SW 1271 (cell line): ENCODE results near the gene RDM1.
"Not testable (repeated sequence)": the region's sequence is repeated elsewhere in the genome, so short reads cannot be mapped to it uniquely, and the experiment has no call there.

Source experiments
- DNase-seq, 2 experiments: peaks; one replicate each; lab custom pipeline; 2025; lab: John Stamatoyannopoulos, UW

RDM1 gene

DNA sequence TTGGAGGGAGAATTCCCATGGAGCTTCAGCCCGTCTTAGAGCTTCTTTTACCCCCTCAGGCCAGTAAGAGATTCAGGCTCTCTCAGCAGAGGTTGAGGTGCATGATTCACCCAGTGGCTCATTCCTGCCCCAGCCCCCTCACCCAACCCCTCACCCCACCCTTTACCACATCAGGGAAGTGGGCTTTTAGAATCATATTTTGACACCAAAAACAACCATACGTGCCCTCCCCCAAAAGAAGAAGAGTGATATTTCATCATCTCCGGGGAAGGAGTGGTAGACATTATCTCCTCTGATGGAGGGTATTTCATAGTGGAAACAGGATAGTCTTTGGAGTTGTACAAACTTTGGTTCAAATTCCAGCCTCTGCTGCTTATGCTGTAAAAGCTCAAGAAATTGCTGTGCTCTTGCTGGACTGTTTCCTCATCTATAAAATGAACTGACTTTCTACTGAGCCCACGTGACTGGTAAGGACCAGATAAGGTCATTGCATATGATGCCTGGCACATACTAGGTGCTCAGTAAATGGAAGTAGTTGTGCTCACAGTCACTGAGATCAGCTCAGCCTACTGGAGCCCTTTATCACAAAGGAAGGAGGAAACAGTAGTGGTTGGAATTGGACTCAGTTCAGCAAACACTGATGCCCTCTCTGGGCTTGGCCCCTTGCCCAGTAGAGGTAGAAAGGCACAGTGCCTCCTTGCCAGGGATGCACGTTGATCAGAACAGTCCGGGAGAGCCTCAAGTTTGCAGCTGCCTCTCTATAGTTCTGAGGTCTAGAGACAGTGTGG lies 32.1 kb downstream of the RDM1 start:
- no peak for DNase-seq

DNA sequence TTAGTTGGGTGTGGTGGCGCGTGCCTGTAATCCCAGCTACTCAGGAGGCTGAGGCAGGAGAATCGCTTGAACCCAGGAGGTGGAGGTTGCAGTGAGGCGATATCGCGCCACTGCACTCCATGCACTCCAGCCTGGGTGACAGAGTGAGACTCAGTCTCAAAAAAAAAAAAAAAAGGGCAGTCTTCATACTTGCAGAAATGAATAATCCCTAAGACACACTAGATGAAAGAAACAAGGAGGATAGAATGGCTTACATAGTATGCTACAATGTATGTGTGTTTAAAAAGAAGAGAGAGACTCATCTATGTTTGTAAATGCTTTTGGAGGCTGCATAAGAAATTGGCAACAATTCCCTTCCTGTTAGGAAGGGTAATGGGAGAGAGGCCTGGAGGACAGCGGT lies 32.8 kb downstream of the RDM1 start:
- not testable (repeated sequence) for DNase-seq

DNA sequence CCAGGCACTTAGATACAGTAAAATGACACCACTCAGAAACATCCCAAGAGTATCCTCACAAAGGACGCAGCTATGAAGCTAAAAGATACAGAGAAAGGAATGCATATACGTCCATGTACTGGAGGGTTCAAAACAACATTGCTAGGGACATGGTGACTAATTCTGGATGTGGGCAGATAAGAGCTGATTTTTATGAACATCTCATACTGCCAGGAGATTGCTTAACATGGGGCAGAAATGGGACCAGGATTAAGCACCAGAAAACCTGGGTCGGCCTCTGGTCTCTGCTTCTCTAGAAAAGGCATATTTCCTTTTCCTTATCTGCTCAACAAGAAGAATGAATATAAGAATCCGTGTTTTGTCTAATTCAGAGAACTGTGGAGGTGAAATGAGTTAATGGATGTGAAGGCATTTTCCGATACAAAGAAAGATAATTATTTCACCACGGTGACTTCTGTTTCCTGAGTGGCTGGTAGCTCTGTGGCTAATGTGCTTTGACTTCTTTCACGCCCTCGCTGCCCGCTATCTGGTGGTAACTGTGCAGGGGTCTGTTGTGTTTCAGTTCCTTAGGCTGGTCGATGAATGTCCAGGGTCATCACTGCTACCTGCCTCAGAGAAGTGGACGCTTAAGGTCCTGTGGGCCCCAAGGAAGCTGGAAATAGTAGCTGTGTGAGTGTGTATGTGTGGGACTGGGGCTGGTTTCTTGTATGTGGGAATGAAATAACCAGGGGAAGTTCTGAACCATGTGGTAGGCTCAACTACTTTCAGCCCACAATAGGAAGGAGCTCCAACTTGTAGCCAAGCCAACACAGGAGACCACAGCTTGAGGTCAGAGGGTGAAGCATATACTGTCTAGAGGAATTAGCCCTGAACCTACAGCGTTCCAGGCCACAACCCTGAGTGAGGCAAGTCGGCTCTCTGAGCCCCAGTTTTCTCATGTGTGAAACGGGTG lies 34.7 kb downstream of the RDM1 start:
- DNase-seq: no peak

DNA sequence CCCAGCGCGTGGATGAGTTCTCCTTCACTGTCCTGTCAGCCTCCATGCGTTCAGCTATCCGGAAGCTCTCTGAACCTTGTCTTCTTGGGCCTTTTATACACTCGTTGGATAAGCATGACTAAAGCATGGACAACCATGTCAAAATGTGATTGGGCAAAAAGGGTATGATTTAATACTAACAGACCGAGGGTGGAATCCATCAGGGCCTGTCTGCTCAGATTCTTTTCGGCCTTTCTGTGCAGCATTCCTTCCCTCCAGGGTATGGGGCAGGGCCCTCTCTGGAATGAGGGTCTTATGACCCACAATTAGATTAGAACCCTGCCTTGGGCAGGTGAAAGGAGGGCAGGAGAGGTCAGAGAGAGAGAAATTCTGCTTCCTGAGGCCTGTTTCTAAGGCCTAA lies 36.4 kb downstream of the RDM1 start:
- DNase-seq: no peak

DNA sequence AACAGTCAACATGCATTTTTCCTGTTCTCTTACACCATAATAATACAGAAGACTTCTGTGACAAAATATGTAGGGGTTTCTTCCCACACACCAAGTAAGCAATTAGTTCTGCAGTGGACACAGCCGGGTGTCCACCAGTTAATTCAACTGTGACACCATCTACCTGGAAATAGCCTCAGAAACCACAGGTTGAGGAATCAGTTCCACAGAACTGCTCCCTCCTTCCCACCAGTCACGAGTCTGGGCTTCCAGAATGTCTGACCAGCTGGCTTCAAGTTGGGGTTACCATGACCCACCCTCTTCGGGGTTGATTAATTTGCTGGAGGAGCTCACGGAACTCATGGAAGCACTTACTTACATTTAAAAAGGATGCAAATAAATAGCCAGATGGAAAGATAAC lies 36.8 kb downstream of the RDM1 start:
- no peak for DNase-seq

DNA sequence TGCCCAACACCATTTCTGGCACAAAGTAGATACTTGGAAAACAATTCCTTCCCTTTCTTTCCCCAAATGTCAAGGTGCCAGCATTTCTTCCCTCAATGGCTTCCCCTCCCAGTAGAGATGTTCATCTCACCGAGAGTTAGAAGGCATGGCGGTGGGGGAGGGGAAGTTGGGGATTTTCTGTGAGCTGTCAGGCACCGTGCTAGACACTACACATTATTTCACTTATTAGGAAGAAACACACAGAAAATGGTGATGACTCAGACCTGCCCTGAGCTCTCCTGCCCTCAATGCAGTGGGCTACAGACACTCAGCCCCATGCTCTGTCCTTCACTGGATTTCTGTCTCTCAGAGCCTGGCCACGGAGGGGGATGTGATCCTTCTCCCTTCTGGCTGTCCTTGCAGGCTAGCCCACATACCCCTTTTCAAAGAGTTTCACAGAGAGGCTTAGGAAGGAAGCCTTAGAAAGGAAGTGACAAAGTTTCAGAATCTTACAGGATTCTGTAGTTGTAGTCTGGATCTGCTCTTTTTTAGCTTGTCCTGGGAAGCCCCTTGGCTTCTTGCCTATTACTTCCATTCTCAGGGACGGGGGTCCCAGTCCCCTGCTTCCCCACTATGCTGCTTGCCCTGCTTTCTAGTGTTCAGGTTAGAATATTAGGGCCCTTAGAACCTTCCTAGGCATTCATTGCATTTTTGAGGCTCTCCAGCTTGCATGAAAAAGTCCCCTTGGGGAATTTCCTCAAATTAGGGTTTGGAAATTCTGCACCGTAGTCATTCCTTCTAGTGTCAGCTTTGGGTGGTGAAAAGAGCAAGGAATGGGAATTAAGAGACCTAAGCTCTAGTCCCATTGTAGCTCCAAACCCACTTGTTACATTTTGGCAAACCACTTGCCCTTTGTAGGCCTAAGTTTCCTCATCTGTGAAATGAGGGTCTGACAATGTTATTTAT lies 38.2 kb downstream of the RDM1 start:
- DNase-seq: no peak

DNA sequence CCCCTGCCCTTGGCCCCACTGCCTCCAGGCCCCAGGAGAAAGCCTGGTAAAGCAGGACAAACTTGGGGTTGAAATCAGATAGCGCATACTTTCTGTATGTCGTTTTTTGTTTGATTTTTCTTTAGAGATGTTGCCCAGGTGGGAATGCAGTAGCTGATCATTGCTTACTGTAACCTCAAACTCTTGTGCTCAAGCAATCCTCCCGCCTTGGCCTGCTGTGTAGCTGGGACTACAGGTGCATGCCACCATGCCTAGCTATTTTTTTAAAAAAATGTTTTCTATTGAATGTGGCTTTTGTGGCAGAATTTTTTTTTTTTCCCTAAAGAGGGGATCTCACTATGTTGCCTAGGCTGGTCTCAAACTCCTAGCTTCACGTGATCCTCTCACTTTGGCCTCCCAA lies 39.3 kb downstream of the RDM1 start:
- no peak for DNase-seq

DNA sequence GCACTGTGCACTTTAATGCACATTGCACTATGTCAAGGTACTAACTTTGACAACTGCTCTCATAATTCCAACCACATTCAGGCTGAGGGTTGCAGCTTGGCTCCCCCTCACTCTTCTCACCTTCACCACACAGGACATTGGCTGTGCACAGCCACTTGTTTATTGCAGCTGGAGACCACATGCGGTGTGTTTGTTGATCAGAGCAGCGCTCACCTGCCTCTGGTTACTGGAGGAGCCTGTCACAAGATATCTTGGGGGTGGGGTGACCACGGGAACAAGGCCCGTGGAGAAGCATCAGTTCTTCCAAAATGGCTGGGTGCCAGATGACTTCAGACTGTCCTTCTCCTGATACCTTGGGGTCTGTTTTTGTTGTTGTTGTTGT lies 39.8 kb downstream of the RDM1 start:
- no peak for DNase-seq

DNA sequence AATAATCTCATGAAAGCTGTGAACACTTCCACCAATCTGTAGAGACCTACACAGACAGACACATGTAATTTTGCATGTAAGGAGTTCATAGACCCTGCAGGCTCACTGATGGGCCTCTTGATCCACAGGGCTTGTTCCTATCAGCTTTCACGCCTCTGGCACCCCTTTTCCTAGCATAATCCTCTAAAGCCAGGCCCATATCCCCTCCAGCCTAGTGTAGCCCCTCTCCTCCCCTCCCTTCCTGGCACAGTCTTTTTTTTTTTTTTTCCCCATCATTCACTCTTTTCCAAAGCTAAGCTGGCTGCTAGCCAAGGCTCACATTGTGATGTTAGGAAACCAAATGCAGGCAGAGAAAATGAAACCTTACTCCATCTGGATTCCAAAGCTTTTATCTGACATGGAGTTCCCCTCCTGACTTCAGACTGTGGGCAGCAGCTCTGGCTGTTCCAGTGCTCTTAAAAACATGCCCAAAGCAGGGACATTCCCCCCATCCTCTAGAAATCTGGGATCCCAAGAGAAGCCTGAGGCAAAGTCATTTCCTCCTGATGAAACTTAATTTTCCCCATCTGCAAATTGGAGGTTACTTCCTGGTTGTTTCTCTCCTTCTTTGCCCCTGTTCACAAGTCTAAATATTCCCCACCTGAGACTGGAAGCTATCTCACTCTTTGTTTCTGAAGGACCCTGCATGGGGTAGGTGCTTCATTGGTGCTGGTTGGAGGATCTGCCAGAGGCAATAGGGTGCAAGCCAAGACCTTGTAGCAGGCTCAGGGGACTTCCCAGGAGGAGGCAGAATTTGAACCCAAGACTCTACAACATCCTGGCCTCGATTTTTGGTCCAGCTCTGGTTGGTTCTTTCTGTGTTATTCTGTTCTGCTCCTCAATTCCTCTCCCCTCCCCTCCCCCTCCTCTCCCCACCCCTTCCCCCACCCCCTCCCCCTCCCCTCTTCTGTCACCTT lies 40.5 kb downstream of the RDM1 start:
- no peak for DNase-seq

DNA sequence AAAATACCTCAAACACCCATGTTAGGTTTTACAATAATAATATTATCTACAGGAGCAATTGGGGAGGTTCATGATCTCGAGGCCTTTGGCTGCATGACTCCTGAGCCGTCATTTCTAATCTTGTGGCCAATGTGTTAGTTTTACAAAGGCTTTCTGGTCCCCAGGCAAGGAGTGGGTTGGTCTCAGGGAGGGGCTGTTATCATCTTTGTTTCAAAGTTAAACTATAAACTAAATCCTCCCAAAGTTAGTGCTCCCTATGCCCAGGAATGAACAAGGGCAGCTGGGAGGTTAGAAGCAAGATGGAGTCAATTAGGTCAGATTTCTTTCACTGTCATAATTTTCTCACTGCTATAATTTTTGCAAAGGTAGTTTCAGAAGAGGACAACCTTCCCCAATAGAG lies 41.3 kb downstream of the RDM1 start:
- DNase-seq: no peak

DNA sequence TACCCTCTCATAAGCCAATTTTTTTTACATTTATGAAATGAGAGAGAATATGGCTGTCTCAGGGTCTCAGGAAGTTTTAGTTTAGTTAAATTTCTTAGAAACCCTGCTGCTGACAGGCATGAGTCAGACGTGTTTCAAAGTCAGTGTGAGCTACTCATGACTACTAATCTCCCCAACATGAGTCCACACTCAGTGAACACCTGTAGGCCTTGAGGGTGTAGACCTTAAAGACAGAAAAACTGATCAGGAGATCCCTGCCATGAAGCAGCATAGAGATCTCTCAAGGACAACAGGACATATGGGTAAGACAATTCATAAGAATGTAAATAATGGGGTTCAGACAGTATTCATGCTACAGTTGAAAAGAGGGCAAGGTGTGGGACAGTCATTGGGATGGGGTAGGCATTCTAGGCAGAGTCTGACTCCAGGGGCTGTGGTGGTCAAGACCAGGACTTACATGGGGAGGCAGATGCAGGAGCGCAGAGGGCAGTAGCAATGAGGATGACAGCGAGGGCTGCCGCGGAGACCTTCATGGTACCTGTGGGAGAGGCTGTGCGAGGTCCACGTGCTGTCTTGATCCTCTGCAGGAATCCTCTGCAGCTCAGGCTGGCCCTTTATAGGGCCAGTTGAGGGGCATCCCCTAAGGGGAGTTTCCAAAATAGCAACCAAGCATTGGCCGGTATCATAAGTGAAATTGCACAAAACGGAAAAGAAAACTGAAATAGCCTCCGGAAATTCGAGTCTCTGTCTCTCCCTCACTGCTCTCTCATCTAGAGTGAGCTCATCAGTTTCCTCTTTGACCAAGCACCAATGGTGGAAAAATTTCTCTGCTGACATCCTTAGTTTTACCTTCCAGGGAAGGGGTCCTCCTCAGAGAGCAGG lies 50.6 kb downstream of the RDM1 start, which contains the start of gene CCL5:
TSS of gene CCL5 (minus strand) at position 588 of the 882 bp plus-strand sequence.
- DNase-seq: no peak

DNA sequence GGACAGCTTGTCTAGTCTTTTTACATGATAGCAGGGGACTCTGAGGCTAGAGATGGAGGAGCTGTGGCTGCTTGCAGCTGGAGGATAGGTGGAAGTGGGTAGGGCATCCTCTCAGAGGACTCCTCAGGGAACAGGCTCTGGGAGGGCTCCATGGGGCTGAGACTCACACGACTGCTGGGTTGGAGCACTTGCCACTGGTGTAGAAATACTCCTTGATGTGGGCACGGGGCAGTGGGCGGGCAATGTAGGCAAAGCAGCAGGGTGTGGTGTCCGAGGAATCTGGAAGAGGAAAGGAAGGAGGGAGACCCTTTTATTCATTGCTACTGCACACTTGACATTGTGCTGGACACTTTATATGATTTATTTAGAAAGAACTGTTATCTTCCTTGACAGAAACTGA lies 52.2 kb downstream of the RDM1 start:
- no peak for DNase-seq

DNA sequence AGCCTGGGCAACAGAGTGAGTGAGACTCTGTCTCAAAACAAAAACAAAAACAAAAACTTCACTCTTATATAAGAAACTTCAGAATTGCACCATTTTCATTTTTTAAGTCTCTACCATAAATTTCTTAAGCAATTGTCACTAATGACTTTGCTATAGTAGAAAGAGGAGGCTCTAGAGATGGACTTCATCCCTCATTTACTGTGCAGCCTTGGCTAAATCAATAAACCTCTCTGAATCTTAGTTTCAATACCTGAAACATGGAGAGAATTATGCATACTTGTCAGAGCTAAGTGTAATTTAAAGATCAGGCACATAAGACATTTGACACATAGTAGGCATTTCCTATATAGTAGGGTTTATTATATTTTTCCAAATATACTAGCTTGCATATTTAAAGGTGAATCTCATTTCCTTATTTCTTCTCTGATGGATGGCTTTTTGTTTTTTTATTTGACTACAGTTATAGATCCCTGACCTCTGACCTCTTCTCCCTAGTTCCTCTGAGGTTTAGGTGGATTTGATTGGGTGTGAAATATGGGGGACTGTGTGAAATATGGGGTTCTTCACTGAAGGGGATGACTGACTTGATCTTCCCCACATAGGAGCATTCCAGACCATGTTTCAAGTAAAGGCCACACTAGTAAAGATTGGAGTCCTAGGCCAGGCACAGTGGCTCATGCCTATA lies 53.1 kb downstream of the RDM1 start:
- DNase-seq: no peak

DNA sequence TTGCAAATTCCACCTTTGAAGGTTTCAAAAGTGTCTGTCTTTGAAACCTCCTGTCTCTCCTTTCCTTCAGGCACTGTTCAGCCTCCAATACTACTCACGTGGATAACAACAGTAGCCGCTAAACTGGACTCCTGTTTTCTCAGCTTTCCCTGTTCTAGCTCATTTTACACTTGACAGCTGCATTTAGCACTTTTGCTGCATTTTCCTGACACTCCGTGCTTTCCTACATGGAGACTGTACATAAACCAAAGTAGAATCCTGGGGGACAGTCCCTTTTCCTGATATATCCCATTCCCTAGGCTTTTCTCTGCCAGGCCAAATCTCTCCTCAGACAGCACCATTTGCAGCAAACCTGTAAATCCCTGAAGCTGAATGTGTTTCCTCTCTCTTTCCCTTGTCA lies 54.0 kb downstream of the RDM1 start:
- no peak for DNase-seq

DNA sequence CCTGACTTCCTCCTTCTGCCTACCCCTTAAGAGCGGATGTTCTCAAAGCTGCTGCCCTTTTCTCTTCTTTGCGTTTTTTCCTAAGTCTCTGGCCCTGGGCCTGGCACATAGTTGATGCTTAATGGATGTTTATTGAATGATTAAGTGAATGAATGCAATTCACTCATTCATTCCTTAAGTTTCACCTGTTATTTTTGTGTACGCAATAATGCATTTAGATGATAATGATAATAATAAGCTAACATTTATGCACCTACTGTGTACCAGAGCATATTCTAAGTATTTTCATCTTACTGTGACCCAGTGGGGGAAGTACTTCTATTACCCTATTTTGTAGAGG lies 54.8 kb downstream of the RDM1 start:
- no peak for DNase-seq

DNA sequence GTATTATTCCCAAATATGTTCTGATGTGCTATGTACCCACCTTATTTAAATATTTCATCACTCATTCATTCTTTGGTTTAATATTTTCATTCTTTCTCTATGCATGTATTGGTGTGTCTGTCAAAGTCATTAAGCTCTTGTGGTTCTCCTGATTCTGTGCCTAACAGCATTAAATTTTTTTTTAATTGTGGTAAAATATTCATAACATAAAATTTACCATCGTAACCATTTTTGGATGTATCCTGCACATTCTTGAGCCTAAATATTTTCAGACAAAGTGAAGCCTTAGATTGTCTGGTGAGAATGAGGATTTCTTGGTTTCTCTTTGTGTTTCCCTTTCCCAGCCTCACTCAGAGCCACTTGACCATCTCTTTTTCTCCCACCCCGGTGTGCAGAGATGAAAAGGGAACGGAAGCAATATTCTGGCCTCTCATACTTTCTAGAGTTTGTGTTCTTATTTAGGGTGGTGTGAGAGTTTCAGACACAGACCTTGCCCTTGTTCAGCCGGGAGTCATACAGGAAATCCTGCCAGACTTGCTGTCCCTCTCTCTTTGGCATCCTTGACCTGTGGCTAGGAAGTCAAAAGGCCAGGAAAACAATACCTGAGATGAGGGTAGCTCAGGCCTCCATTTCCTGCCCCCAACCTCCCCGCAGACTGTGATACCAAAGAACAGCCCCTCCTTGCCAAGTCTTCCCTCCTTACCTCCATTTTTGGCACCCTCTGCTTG lies 55.3 kb downstream of the RDM1 start:
- DNase-seq: no peak

DNA sequence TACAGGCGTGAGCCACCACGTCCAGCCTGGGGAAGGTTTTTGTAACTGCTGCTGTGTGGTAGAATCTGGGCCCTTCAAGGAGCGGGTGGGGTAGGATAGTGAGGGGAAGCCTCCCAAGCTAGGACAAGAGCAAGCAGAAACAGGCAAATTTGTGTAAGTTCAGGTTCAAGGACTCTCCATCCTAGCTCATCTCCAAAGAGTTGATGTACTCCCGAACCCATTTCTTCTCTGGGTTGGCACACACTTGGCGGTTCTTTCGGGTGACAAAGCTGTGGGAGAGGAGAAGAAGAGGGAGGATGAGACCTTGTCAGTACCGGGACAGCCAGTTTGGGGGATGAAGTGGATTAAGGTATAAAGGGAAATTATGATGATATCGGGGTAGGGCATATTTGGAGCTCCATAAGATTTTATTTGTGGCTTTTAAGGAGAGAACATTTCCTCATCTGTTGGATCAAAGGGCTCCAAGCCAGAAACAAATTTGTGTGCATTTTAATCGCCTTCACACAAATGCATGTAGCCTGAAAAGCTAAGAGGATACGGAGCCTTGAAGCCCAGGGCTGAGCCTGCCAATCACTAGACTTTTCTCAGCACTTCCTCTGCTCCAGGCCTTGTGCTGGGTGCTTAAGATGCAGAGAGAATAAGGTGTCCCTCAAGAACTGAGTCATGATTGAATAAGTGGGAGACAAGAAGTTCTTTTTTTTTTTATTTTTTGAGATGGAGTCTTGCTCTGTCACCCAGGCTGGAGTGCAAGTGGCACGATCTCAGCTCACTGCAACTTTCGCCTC lies 58.2 kb downstream of the RDM1 start:
- no peak for DNase-seq
